Thymus (tissue), 11 donors: ENCODE data around the gene DNAJB4. TPM values are rescaled to one million over a fixed set of nuclear protein-coding genes. Genes with fewer than 3 reads are reported as not detected.

Source experiments
- DNase-seq, 9 donors: peaks; one replicate each; pipeline ENCODE4 v3.0.0-alpha.2; 2013; ENCODE audit warnings: low spot score in 9 of 9, low read depth in 6 of 9, missing footprints in 1 of 9
- H3K27ac ChIP-seq, 2 donors: one replicate each; pipeline ENCODE4 v1.5.1; 2013; ENCODE audit warnings: control low read depth in 1 of 2, low read depth in 1 of 2, low read length in 1 of 2, mild to moderate bottlenecking in 1 of 2, moderate library complexity in 1 of 2
- H3K27me3 ChIP-seq, 2 donors: one replicate each; pipeline ENCODE4 v1.5.1; 2013; ENCODE audit warnings: low read length in 1 of 2; ENCODE audit not compliant: control insufficient read depth in 2 of 2, insufficient read depth in 1 of 2
- H3K36me3 ChIP-seq, 2 donors: one replicate each; pipeline ENCODE4 v1.5.1; 2013; ENCODE audit warnings: low read length in 1 of 2, mild to moderate bottlenecking in 1 of 2, moderate library complexity in 1 of 2; ENCODE audit not compliant: control insufficient read depth in 2 of 2, insufficient read depth in 2 of 2
- H3K4me1 ChIP-seq, 2 donors: one replicate each; pipeline ENCODE4 v1.5.1; 2013; ENCODE audit warnings: low read length in 2 of 2; ENCODE audit not compliant: control insufficient read depth in 2 of 2, insufficient read depth in 2 of 2
- H3K4me3 ChIP-seq, 2 donors: one replicate each; pipeline ENCODE4 v1.5.1; 2013; ENCODE audit warnings: low read length in 2 of 2, control low read depth in 1 of 2, mild to moderate bottlenecking in 1 of 2
- H3K9me3 ChIP-seq, 2 donors: one replicate each; pipeline ENCODE4 v1.5.1; 2013; ENCODE audit warnings: low read length in 1 of 2, mild to moderate bottlenecking in 1 of 2; ENCODE audit not compliant: control insufficient read depth in 2 of 2, insufficient read depth in 1 of 2
- WGBS: extraction: QIAGEN DNeasy Blood & Tissue Kit; methylation state at CpG from one replicate; pipeline ENCODE4 v1.1.7; 2013; 5-methylcytosine and 5-hydroxymethylcytosine counted together
- polyA plus RNA-seq: library from polyadenylated mRNA; stranded (reverse); fragments of 200-250 nt; gene quantifications from one replicate; pipeline ENCODE4 v1.2.3, GENCODE V29; 2013
- total RNA-seq: library from RNA; stranded (reverse); fragments of 120-200 nt; gene quantifications from one replicate; pipeline ENCODE4 v1.2.4, GENCODE V29; 2013
- donor health status: healthy.

The DNAJB4 gene
- total and polyA plus RNA-seq, 2 donors, result 16.1 to 17.8 TPM

DNA sequence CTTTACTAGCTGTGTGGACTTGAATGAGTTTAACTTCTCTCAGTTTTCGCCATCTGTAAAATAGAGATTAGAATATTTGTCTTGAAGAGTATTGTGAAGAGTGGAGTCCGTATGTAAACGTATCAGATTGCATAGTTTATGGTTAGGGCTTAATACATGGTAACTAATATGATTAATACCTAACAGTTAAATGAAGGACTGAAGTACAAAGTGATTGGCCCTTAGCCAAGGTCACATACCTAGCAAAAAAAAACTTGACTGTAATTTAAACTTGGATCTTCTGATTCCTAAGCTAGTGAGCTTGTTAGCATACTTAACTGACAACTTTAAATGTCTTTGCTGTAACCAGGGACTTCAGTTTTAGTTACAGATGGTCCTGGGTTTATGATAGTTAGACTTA, 42.9 kb downstream of the DNAJB4 start:
- Histone ChIP-seq H3K27ac (no peak overlapping the region), H3K27me3 (peaks cover 40 to 50% of the 10 kb centered on the region in 2 donors), H3K4me3 (no peak overlapping the region)

DNA sequence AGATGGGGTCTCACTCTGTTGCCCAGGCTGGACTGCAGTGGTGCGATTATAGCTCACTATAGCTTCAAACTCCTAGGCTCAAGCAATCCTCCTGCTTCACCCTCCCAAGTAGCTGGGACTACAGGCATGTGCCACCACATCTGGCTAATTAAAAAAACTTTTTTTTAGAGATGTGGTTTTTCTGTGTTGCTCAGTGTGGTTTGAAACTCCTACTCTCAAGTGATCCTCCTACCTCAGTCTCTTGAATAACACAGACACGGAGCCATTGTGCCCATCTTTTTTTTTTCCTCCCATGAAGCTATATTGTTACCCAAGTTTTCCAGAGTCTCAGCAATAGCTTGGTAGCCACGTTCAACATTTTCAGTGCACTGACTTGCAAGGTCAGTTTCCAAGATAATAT, 43.7 kb downstream of the DNAJB4 start:
- H3K27me3 ChIP-seq, result peaks cover 40 to 44% of the 10 kb centered on the region in 2 donors
- H3K4me1 ChIP-seq, result peaks cover 10 to 11% of the 10 kb centered on the region in 2 donors
- DNase-seq, result no peak
- H3K36me3 ChIP-seq, result no peaks in the 10 kb centered on the region
- 84% methylated on average over 3 of the region's 3 CpGs for WGBS
- no peak overlapping the region for H3K27ac ChIP-seq
- H3K4me3 ChIP-seq, result no peak overlapping the region
- no peaks in the 10 kb centered on the region for H3K9me3 ChIP-seq

More for the DNA sequence above, 42.9 kb downstream of the DNAJB4 start:
- DNase-seq, result no peak
- no peaks in the 10 kb centered on the region for H3K9me3 ChIP-seq
- 91% methylated on average over 3 of the region's 3 CpGs for WGBS
- H3K4me1 ChIP-seq, result peaks cover 10 to 11% of the 10 kb centered on the region in 2 donors
- no peaks in the 10 kb centered on the region for H3K36me3 ChIP-seq

- Histone ChIP-seq H3K4me3 (no peak overlapping the region), H3K27me3 (peaks cover 34 to 35% of the 10 kb centered on the region in 2 donors), H3K9me3 (no peaks in the 10 kb centered on the region), H3K36me3 (no peaks in the 10 kb centered on the region), H3K27ac (no peak overlapping the region), H3K4me1 (peaks cover 10 to 11% of the 10 kb centered on the region in 2 donors)
- DNase-seq, result no peak
- 98% methylated on average over 4 of the region's 4 CpGs for WGBS
Measured at GRCh38 chr1:78049396-78049795, 44.7 kb downstream of the DNAJB4 start.

DNA sequence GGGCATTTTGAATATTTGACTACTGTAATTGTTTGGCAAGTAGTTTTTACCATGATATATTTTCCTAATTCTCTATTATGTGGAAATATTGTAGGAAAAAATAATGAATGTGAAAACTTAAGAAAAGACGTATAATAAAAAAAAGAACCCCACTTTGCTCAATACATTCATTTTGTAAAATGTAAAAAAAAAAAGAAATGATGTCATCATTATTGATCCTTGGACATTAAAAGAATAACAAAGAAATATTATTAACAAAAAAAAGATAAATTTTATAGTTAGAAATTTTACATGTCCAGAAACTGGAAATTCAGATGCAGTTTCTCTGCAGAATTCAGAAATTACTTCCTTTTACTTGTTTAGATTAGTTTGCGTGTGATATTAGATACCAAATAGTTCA, 46.3 kb downstream of the DNAJB4 start:
- Histone ChIP-seq H3K9me3 (no peaks in the 10 kb centered on the region), H3K27me3 (peaks cover 18% of the 10 kb centered on the region in 2 donors), H3K27ac (no peak overlapping the region), H3K4me3 (no peak overlapping the region), H3K36me3 (no peaks in the 10 kb centered on the region), H3K4me1 (peaks cover 5 to 7% of the 10 kb centered on the region in 2 donors)
- no peak for DNase-seq
- 99% methylated on average over 2 of the region's 2 CpGs for WGBS

GRCh38 chr1:78052685-78053405, 48.1 kb downstream of the DNAJB4 start:
- peaks cover 0 to under 1% of the 10 kb centered on the region in 2 donors for H3K27me3 ChIP-seq
- H3K9me3 ChIP-seq, result no peaks in the 10 kb centered on the region
- H3K4me3 ChIP-seq, result no peak overlapping the region
- H3K27ac ChIP-seq, result no peak overlapping the region
- no peaks in the 10 kb centered on the region for H3K36me3 ChIP-seq
- H3K4me1 ChIP-seq, result no peaks in the 10 kb centered on the region
- 75% methylated on average over 2 of the region's 2 CpGs for WGBS
- no peak for DNase-seq

DNA sequence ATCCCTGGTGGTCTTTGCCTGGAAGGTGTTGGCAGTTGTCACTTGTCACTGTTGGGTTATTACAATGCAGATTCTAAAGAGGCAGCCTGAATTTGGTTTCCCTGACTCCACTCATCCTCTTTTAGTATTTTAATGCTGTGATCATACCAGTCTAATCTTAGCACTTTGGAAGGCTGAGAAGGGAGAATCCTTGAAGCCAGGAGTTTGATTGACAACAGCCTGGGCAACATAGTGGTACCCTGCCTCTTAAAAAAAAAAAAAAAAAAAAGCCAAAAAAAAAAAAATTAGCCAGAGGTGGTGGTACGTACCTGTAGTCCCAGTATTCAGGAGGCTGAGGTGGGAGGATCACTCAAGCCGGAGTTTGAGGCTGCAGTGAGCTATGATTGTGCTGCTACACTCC, 48.8 kb downstream of the DNAJB4 start:
- 97% methylated on average over 2 of the region's 2 CpGs for WGBS

GRCh38 chr1:78054559-78054958, 49.8 kb downstream of the DNAJB4 start:
- Histone ChIP-seq H3K4me1 (no peaks in the 10 kb centered on the region), H3K27me3 (no peaks in the 10 kb centered on the region), H3K27ac (no peak overlapping the region), H3K9me3 (no peaks in the 10 kb centered on the region), H3K4me3 (no peak overlapping the region), H3K36me3 (no peaks in the 10 kb centered on the region)
- DNase-seq, result no peak

More for the DNA sequence above, 48.8 kb downstream of the DNAJB4 start:
- Histone ChIP-seq H3K4me3 (no peak overlapping the region), H3K27ac (no peak overlapping the region), H3K36me3 (no peaks in the 10 kb centered on the region), H3K4me1 (no peaks in the 10 kb centered on the region), H3K27me3 (no peaks in the 10 kb centered on the region), H3K9me3 (no peaks in the 10 kb centered on the region)
- DNase-seq, result no peak

DNA sequence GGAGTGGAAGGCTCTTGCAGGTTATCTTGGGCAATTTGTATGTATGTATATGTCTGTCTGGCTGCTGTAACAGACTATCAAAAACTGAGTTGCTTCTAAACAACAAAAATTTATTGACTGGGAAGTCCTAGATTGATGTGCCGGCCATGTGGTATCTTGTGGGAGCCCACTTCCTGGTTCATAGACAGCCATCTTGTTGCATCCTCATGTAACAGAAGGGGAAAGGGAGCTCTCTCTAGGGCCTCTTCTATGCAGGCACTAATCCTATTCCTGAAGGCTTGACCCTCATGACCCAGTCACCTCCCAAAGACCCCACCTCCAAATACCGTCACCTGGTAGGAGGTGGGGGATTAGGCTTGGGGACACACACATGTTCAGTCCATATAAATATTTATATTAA, 50.2 kb downstream of the DNAJB4 start:
- WGBS, result 97% methylated on average over 2 of the region's 2 CpGs
- Histone ChIP-seq H3K4me3 (no peak overlapping the region), H3K27ac (no peak overlapping the region), H3K4me1 (no peaks in the 10 kb centered on the region), H3K36me3 (no peaks in the 10 kb centered on the region), H3K27me3 (no peaks in the 10 kb centered on the region), H3K9me3 (no peaks in the 10 kb centered on the region)
- DNase-seq, result no peak

DNA sequence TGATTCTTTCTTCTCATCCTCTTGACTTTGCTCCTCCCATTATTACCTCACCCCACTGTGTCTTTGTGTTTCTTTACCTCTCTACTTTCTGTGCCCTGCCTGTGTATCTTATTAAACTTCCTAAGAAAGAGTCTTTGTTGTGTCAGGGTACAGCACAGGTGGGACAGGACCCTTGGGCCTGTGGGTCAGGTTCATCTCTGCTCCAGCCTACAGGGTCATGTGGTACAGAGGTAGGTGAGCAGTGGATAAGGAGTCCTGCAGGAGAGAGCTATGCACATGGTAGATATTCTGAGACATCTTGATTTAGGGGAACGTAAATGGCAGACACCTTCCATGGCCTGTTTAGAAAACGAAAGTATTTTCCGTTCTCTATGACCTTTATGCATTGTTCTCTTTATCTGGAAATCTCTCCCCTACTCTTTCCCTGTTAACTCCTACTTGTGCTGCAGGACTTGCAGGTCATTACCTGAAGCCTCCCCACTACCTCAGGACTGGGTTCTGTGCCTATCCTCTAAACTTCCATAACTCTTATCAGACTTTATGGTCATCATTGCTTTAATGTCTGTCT, 50.9 kb downstream of the DNAJB4 start:
- H3K36me3 ChIP-seq, result no peaks in the 10 kb centered on the region
- no peaks in the 10 kb centered on the region for H3K4me1 ChIP-seq
- no peak overlapping the region for H3K4me3 ChIP-seq
- no peaks in the 10 kb centered on the region for H3K27me3 ChIP-seq
- no peaks in the 10 kb centered on the region for H3K9me3 ChIP-seq
- no peak overlapping the region for H3K27ac ChIP-seq
- no peak for DNase-seq
- 96% methylated on average over 3 of the region's 3 CpGs for WGBS
